IMR-90 (cell line): ENCODE results near the gene GDPD5. TPM values are rescaled to one million over a fixed set of nuclear protein-coding genes. Genes with fewer than 3 reads are reported as not detected.

Experiments
- ATAC-seq: fragments of 200-7000 bp; cut with Tn5 transposase; 2 replicates; pipeline ENCODE4 v1.9.1; 2020; ENCODE audit warnings: low read depth, mild to moderate bottlenecking, moderate library complexity
- BruUV-seq: library from RNA; stranded (reverse); fragments of 400-500 nt; replicated peaks from 2 replicates; lab custom pipeline; 2021; lab: Mats Ljungman, UMichigan
- CTCF ChIA-PET: fragments of 300-600 bp; formaldehyde crosslinking; extraction: SDS; loops from one replicate; lab custom pipeline; 2021; ENCODE audit warnings: antibody characterized with exemption; lab: Yijun Ruan, JAX
- POLR2A ChIA-PET: fragments of 300-600 bp; sonication (Branson Sonifier 250); formaldehyde crosslinking; loops from one replicate; lab custom pipeline; 2022; ENCODE audit warnings: antibody characterized with exemption; ENCODE audit not compliant: unreplicated experiment; lab: Charles Lee
- DNase-seq: peaks from one replicate; pipeline ENCODE4 v3.0.0; 2013
- H2AFZ ChIP-seq: replicated peaks from 2 replicates; pipeline ENCODE3; 2013; ENCODE audit warnings: low read length, mild to moderate bottlenecking; ENCODE audit not compliant: poor library complexity
- H2AK5ac ChIP-seq: 2 replicates; pipeline ENCODE4 v1.6.1; 2013; ENCODE audit warnings: low read depth, low read length, inconsistent platforms
- H2AK9ac ChIP-seq: replicated peaks from 2 replicates; pipeline ENCODE3; 2013; ENCODE audit warnings: mild to moderate bottlenecking, low read depth, low read length, moderate library complexity; ENCODE audit not compliant: poor library complexity
- H2BK120ac ChIP-seq: 2 replicates; pipeline ENCODE4 v1.6.1; 2013; ENCODE audit warnings: low read depth, low read length, inconsistent platforms
- H2BK15ac ChIP-seq: 3 replicates; pipeline ENCODE4 v1.6.1; 2013; ENCODE audit warnings: low read depth, low read length, inconsistent platforms
- H2BK20ac ChIP-seq: 2 replicates; pipeline ENCODE4 v1.6.1; 2013; ENCODE audit warnings: low read depth, mild to moderate bottlenecking, inconsistent platforms, low read length, moderate library complexity
- H2BK5ac ChIP-seq: 2 replicates; pipeline ENCODE4 v1.6.1; 2013; ENCODE audit warnings: mild to moderate bottlenecking, low read depth, low read length, inconsistent platforms; ENCODE audit not compliant: poor library complexity, severe bottlenecking
- H3K14ac ChIP-seq: replicated peaks from 2 replicates; pipeline ENCODE4 v1.6.1; 2013; ENCODE audit warnings: low read depth, low read length, inconsistent platforms
- H3K18ac ChIP-seq: 2 replicates; pipeline ENCODE4 v1.6.1; 2013; ENCODE audit warnings: low read depth, low read length, control low read depth
- H3K23ac ChIP-seq: 2 replicates; pipeline ENCODE4 v1.6.1; 2013; ENCODE audit warnings: low read depth, low read length, inconsistent platforms
- H3K27ac ChIP-seq: 2 replicates; pipeline ENCODE4 v1.5.1; 2013; ENCODE audit warnings: mild to moderate bottlenecking, control low read depth, low read length; ENCODE audit not compliant: insufficient read depth
- H3K27me3 ChIP-seq: 2 replicates; pipeline ENCODE4 v1.6.1; 2013; ENCODE audit warnings: low read length; ENCODE audit not compliant: control insufficient read depth, insufficient read depth
- H3K36me3 ChIP-seq: 2 replicates; pipeline ENCODE4 v1.6.1; 2013; ENCODE audit warnings: low read length, mixed read lengths; ENCODE audit not compliant: control insufficient read depth, insufficient read depth
- H3K4ac ChIP-seq: 2 replicates; pipeline ENCODE4 v1.6.1; 2013; ENCODE audit warnings: low read depth, low read length, inconsistent platforms
- H3K4me1 ChIP-seq: 2 replicates; pipeline ENCODE4 v1.6.1; 2013; ENCODE audit warnings: low read length, mixed read lengths; ENCODE audit not compliant: control insufficient read depth, insufficient read depth
- H3K4me2 ChIP-seq: 2 replicates; pipeline ENCODE4 v1.6.1; 2013; ENCODE audit warnings: low read depth, mild to moderate bottlenecking, control low read depth, low read length, moderate library complexity
- H3K4me3 ChIP-seq: 2 replicates; pipeline ENCODE4 v1.5.1; 2013; ENCODE audit warnings: low read depth, mild to moderate bottlenecking, control low read depth, low read length, moderate library complexity; ENCODE audit not compliant: insufficient read depth
- H3K56ac ChIP-seq: 2 replicates; pipeline ENCODE4 v1.6.1; 2013; ENCODE audit warnings: low read length, inconsistent platforms; ENCODE audit not compliant: insufficient read depth; ENCODE audit errors: extremely low read depth
- H3K79me1 ChIP-seq, 2 experiments: 2 replicates each; pipeline ENCODE4 v1.6.1; 2013; ENCODE audit warnings: low read length in 2 of 2, inconsistent platforms in 1 of 2, low read depth in 1 of 2
- H3K9ac ChIP-seq: 2 replicates; pipeline ENCODE4 v1.6.1; 2013; ENCODE audit warnings: low read depth, low read length, control low read depth
- H3K9me1 ChIP-seq: 2 replicates; pipeline ENCODE4 v1.6.1; 2013; ENCODE audit warnings: low read length, inconsistent platforms; ENCODE audit not compliant: insufficient read depth
- H3K9me3 ChIP-seq: 2 replicates; pipeline ENCODE4 v1.6.1; 2013; ENCODE audit warnings: low read length; ENCODE audit not compliant: control insufficient read depth, insufficient read depth
- H4K20me1 ChIP-seq: 2 replicates; pipeline ENCODE4 v1.6.1; 2013; ENCODE audit warnings: low read length, inconsistent platforms; ENCODE audit not compliant: insufficient read depth
- H4K5ac ChIP-seq: 2 replicates; pipeline ENCODE4 v1.6.1; 2013; ENCODE audit warnings: mild to moderate bottlenecking, low read depth, low read length, control low read depth
- H4K8ac ChIP-seq, 2 experiments: 2 replicates each; pipeline ENCODE4 v1.6.1; 2013; ENCODE audit warnings: low read depth in 2 of 2, low read length in 2 of 2, control low read depth in 1 of 2, inconsistent platforms in 1 of 2
- H4K91ac ChIP-seq: 2 replicates; pipeline ENCODE4 v1.6.1; 2013; ENCODE audit warnings: low read depth, low read length, inconsistent platforms; ENCODE audit not compliant: insufficient read depth
- BHLHE40 ChIP-seq: fragments of 150-350 bp; IDR thresholded peaks from 2 replicates; pipeline ENCODE4 v1.6.1; 2016; ENCODE audit warnings: mild to moderate bottlenecking, low read depth, low read length
- CEBPB ChIP-seq: IDR thresholded peaks from 2 replicates; pipeline ENCODE4 v1.6.1; 2012; ENCODE audit warnings: low read depth, low read length, improper control_type of control experiment
- CHD1 ChIP-seq: IDR thresholded peaks from 2 replicates; pipeline ENCODE4 v1.6.1; 2012; ENCODE audit warnings: low read depth, low read length, improper control_type of control experiment
- ELK1 ChIP-seq: fragments of 150-350 bp; IDR thresholded peaks from 2 replicates; pipeline ENCODE4 v1.6.1; 2016; ENCODE audit warnings: low read depth, mild to moderate bottlenecking, low read length, moderate library complexity, borderline replicate concordance
- FOS ChIP-seq: fragments of 150-350 bp; IDR thresholded peaks from 2 replicates; pipeline ENCODE4 v1.6.1; 2016; ENCODE audit warnings: low read depth, low read length
- MAFK ChIP-seq: IDR thresholded peaks from 2 replicates; pipeline ENCODE4 v1.6.1; 2012; ENCODE audit warnings: low read depth, low read length, improper control_type of control experiment
- MAZ ChIP-seq: IDR thresholded peaks from 2 replicates; pipeline ENCODE4 v1.6.1; 2012; ENCODE audit warnings: low read depth, mild to moderate bottlenecking, low read length, improper control_type of control experiment, moderate library complexity, borderline replicate concordance
- MXI1 ChIP-seq: IDR thresholded peaks from 2 replicates; pipeline ENCODE4 v1.6.1; 2012; ENCODE audit warnings: low read depth, mild to moderate bottlenecking, low read length, moderate library complexity, borderline replicate concordance
- NFE2L2 ChIP-seq: fragments of 150-350 bp; IDR thresholded peaks from 2 replicates; pipeline ENCODE4 v1.6.1; 2016; ENCODE audit warnings: low read depth, mild to moderate bottlenecking, low read length
- RFX5 ChIP-seq: IDR thresholded peaks from 2 replicates; pipeline ENCODE4 v1.8.0; 2012; ENCODE audit warnings: low read depth, mild to moderate bottlenecking, low read length, moderate library complexity
- SMC3 ChIP-seq: fragments of 150-350 bp; IDR thresholded peaks from 2 replicates; pipeline ENCODE4 v1.6.1; 2016; ENCODE audit warnings: low read depth, mild to moderate bottlenecking, antibody characterized with exemption, low read length, moderate library complexity
- WGBS, 2 experiments: methylation state at CpG; one replicate each; pipeline versions ENCODE4 v1.1.5 to v1.1.7; 2013; ENCODE audit warnings: missing lambda C conversion rate in 2 of 2; ENCODE audit not compliant: insufficient read length in 1 of 2; ENCODE audit errors: extremely low coverage in 2 of 2; 5-methylcytosine and 5-hydroxymethylcytosine counted together
- dilution Hi-C: fragments of 300-500 bp; cut with HindIII; formaldehyde crosslinking; loops from one replicate; pipeline ENCODE4 v1.14.3; 2018; ENCODE audit warnings: low sequenced_read_pairs; ENCODE audit not compliant: unreplicated experiment
- in situ Hi-C: fragments of 300-500 bp; cut with MboI; formaldehyde crosslinking; loops from 3 replicates; pipeline ENCODE4 v1.14.3; 2019; ENCODE audit warnings: low sequenced_read_pairs, inconsistent platforms, mixed read lengths
- intact Hi-C: fragments of 100-400 bp; cut with micrococcal nuclease; formaldehyde crosslinking; loops from 2 replicates; pipeline ENCODE4 v1.10.0; 2022
- polyA plus RNA-seq, 3 experiments: library from polyadenylated mRNA; depleted of rRNA; stranded (reverse); fragments of >200 nt; gene quantifications; 2 replicates each; pipeline ENCODE4 v1.2.3, GENCODE V29; 2012; ENCODE audit warnings: low replicate concordance in 1 of 3
- total RNA-seq: library from RNA; depleted of rRNA; stranded (reverse); fragments of >200 nt; gene quantifications from 2 replicates; pipeline ENCODE4 v1.2.3, GENCODE V29; 2012
- TF ChIP-seq, protein P1 (sequence below): fragments of 150-350 bp; IDR thresholded peaks from 2 replicates; pipeline ENCODE4 v1.6.1; 2017; ENCODE audit warnings: mild to moderate bottlenecking, antibody characterized with exemption, low read length, low read depth
- TF ChIP-seq, protein P2 (sequence below): conservative IDR thresholded peaks from 2 replicates; pipeline ENCODE4 v1.5.1; 2012; ENCODE audit warnings: mild to moderate bottlenecking, low read depth, low read length, improper control_type of control experiment

Gene GDPD5
- total and polyA plus RNA-seq, 2 of the 4 experiments (the other 2 are of a cell fraction) = 2.0 to 7.9 TPM

- POLR2A ChIA-PET = no interaction called here
- Histone ChIP-seq H2BK20ac (no peak overlapping the region), H3K18ac (no peak overlapping the region), H3K79me1 (no peaks in the 10 kb centered on the region), H3K56ac (no peak overlapping the region), H2AK5ac (no peak overlapping the region), H3K27me3 (peaks cover 36% of the 10 kb centered on the region), H3K4me1 (0 out of 2 replicates have a peak, but pooled peaks cover 3% of the 10 kb centered on the region), H2BK15ac (no peak overlapping the region), H4K8ac (no peak overlapping the region), H3K36me3 (no peaks in the 10 kb centered on the region), H4K20me1 (0 out of 2 replicates have a peak, but pooled peaks cover 3% of the 10 kb centered on the region), H2AFZ (no peak overlapping the region), H3K9me3 (peaks cover 6% of the 10 kb centered on the region), H4K5ac (no peak overlapping the region), H3K23ac (no peak overlapping the region), H3K9ac (no peak overlapping the region), H3K4me2 (no peak overlapping the region), H2BK120ac (no peak overlapping the region), H3K9me1 (no peaks in the 10 kb centered on the region), H3K27ac (no peak overlapping the region), H2BK5ac (no peak overlapping the region), H3K4ac (no peak overlapping the region), H4K91ac (no peak overlapping the region), H3K4me3 (no peak overlapping the region), H2AK9ac (no peak overlapping the region), H3K14ac (no peak overlapping the region)
- DNase-seq (no peak), ATAC-seq (no peak)
- no TSS peak for BruUV-seq
- in situ Hi-C loops (no loop called here), dilution Hi-C loops (no loop called here), intact Hi-C loops (no loop called here)
- CTCF ChIA-PET = interaction anchor here (1.1 kb wide), 1 partner anchor 31 kb away, joined by 3 read pairs; no protein-coding TSS in a partner anchor
- WGBS, 2 experiments = 17% methylated on average over 4 of the region's 16 CpGs; no CpG with 5 or more reads in 1 of the 2 experiments
- TF ChIP-seq FOS = no peak
- no peak for TF ChIP-seq SMC3
- no peak for TF ChIP-seq NFE2L2
- TF ChIP-seq CEBPB = no peak
- no peak for TF ChIP-seq RFX5
- TF ChIP-seq MXI1 = no peak
- TF ChIP-seq MAZ = no peak
- TF ChIP-seq, protein P1, sequence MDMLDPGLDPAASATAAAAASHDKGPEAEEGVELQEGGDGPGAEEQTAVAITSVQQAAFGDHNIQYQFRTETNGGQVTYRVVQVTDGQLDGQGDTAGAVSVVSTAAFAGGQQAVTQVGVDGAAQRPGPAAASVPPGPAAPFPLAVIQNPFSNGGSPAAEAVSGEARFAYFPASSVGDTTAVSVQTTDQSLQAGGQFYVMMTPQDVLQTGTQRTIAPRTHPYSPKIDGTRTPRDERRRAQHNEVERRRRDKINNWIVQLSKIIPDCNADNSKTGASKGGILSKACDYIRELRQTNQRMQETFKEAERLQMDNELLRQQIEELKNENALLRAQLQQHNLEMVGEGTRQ = no peak
- TF ChIP-seq MAFK = no peak
- TF ChIP-seq CHD1 = no peak
- TF ChIP-seq ELK1 = no peak
- TF ChIP-seq, protein P2, sequence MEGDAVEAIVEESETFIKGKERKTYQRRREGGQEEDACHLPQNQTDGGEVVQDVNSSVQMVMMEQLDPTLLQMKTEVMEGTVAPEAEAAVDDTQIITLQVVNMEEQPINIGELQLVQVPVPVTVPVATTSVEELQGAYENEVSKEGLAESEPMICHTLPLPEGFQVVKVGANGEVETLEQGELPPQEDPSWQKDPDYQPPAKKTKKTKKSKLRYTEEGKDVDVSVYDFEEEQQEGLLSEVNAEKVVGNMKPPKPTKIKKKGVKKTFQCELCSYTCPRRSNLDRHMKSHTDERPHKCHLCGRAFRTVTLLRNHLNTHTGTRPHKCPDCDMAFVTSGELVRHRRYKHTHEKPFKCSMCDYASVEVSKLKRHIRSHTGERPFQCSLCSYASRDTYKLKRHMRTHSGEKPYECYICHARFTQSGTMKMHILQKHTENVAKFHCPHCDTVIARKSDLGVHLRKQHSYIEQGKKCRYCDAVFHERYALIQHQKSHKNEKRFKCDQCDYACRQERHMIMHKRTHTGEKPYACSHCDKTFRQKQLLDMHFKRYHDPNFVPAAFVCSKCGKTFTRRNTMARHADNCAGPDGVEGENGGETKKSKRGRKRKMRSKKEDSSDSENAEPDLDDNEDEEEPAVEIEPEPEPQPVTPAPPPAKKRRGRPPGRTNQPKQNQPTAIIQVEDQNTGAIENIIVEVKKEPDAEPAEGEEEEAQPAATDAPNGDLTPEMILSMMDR = no peak
- no peak for TF ChIP-seq BHLHE40
These were observed 93.9 kb downstream of the GDPD5 start for GRCh38 chr11:75431533-75432525.
